Activated T-cell treated with anti-CD3 and anti-CD28 coated beads, Interleukin-2, amount 50 U/mL, for 1 hour (primary cell): Measurements from ENCODE around the gene ANKDD1B.

ENCODE experiments used
- DNase-seq: peaks from one replicate; pipeline ENCODE4 v3.0.0-alpha.2; 2020

The ANKDD1B gene

DNA sequence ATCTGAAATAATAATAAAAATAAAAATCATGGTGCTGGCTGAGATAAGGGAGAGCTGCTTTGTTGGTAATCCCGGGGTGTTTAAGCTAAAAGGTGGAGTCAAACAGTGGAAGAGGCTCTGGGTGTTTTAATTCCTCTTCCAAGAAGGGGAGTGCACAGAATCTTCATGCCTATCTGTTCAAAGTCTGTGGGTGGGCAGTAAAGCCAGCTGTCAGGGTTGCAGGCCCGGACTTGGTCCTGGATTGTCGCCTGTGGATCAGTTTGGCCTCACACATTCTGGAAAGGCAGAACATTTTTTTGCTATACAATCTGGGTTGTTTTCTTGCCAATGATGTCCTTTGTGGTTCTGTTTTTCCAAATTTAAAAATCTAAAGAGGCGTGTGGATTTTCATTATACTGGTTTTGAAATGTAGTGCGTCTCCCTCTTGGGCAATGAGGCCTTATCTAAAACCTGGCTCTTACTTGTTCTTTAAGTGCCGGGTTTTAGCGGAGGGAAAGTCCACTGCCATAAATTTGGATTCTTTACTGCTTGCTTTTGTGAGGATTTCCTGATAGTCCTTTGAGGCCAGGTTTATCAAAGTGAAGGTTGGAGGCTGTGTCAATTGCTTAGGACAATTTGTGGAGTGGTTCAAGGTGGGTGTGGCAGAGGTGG, 5.8 kb downstream of the ANKDD1B start:
- DNase-seq: no peak

- no peak for DNase-seq
Measured at GRCh38 chr5:75617736-75618352, 6.6 kb downstream of the ANKDD1B start.

- no peak for DNase-seq
Measured at GRCh38 chr5:75620184-75620959, 9.1 kb downstream of the ANKDD1B start.

DNA sequence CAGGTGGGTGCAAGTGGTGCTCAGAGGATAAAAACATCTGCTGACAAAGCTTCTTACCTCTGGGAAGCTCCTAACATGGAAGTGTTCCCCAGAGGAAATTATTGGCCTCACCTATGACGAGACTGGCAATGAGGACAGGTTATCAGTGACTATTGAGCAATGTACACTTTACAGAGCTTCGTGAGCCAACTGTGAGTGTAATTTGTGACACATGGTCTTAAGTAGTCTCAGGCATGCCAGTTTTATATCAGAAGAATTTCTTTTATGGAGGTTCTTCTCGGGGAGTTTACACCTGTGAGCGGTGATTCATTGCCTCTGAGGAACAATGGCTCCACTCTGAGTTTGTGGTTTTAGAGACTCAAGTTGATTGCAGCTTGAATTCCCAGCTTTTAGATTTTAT, 11.3 kb downstream of the ANKDD1B start:
- no peak for DNase-seq

DNA sequence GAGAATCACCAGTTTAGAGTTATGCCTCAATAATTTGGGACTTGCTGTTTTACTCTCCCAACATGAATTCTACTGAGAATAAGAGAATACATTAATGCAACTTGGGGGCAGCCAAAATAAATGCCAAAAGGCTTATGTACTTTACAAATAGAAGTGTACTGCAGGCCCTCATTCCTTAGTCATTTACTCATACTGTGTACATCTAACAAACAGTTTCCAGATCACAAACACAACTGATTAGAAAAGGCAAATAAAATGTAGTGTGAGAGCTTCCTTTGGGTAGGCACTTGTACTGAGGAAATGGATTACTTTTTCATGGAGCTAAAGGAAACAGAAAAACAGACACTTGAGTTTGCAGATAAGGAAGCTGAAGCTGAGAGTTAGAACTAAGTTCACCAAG, 12.6 kb downstream of the ANKDD1B start:
- no peak for DNase-seq

- DNase-seq: no peak
Measured at GRCh38 chr5:75626959-75627358, 15.7 kb downstream of the ANKDD1B start.

GRCh38 chr5:75627801-75628200, 16.5 kb downstream of the ANKDD1B start:
- DNase-seq: no peak

- DNase-seq: no peak
Measured at GRCh38 chr5:75630875-75631274, 19.6 kb downstream of the ANKDD1B start.

DNA sequence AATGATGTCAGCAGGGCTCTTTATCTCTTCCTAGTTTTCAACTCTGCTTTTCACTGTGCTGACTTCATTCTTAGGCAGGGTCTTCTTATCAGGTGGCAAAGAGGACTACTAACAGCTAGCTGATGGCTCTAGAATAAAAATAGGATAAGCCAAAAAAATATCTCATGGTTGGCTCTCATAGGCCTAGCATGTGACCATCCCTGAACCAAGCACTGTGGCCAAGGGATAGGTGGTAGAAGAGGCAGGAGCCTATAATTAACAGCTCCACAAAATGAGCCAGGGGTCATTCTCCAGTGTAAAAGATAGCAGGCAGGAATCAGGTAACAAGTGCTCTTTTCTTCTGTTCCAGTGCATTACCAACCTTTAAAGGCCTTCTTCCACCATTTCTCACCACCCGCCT, 21.1 kb downstream of the ANKDD1B start:
- no peak for DNase-seq

GRCh38 chr5:75637949-75638348, 26.7 kb downstream of the ANKDD1B start:
- DNase-seq: no peak

DNA sequence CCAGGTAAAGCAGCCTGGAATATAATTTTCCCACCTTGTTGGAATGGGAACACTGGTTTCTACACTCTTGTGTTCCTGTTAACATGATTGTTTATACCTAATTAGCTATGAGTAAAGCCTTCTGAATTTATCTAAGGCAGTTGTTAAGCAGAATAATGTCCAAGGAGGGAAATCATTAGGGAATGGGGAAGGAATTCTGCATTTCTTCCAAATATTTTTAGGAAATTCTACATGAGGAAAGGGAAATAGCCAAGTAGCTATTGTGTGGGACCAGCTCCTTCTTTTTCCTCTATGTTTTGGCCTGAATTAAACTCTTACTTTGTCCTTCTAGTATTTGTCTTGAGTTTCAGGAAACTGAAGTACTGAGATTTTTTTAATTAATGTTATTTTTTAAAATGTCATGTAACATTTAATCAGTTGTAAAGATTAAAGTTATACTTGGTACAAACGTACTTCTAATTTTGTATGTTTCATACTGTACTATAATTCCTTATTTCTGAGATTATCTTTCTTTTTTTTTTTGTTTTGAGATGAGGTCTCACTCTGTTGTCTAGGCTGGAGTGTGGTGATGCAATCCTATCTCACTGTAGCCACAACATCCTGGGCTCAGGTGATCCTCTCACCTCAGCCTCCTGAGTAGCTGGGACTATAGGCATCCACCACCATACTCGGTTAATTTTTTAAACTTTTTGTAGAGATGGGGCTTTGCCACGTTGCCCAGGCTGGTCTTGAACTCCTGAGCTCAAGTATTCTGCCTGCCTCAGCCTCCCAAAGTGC, 28.5 kb downstream of the ANKDD1B start:
- no peak for DNase-seq

- DNase-seq: no peak
Measured at GRCh38 chr5:75640395-75640794, 29.1 kb downstream of the ANKDD1B start.

DNA sequence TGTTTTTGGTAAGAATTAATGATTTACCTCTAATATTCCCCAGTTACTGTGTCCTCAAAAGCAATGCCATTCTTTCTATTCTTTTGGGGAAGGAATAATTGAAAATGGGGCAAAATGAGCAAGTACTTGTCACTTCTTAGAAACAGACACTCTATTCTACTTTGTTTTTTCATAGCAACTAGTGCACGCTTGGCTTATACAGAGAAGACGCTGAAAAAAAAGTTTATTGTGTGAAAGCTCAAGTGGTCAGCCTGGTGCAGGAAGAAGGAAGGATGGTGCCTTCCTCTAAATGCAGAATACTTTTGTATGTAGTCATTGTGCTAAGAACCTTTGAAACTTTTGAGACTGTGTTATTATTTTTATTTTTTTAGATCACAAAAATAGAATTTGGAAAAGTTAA, 29.6 kb downstream of the ANKDD1B start:
- no peak for DNase-seq

DNA sequence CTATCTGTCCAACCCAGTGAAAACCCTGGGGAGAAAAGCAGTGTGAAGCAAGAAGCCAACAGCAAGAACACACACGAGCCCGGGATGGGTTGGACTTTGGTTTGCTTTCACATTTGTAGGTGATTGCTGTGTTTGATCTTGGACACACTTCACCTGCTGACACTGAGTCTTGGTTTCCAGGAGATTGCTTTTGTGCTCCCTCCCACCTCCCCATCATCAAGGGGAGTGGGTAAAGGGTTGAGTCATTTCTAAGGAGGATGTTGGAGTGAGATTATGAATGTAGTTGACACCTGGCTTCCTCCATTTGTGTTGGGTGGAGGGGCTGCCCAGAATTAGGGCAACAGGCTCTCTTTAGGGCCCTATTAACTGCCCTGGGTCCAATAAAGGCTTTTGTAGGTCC, 37.5 kb downstream of the ANKDD1B start:
- no peak for DNase-seq

DNA sequence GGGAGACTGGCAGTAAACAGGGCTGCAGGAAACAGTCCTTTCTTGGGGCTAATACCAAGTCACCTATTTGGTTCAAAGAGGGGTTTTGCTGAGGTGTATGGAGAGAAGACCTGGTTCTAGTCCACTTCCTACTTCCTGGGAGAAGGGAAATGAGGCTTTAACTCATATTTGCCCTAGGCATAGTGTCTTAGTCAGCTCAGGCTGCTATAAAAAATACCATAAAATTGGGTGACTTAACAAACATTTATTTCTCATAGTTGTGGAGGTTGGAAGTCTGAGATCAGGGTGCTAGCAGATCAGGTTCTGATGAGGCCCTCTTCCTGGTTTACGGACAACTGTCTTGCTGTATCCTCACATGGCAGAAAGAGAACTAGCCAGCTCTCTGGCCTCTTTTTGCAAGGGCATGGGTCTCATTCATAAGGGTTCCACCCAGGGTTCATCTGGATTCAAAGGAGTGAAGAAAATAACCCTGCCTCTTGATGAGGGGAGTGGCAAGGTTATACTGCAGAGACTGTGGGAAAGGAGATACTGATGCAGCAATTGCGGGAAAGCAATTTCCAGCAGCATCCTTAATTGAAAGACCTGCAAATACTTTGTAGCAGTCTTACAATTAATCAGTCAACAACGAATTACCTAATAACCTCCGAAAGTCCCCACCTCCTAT, 40.5 kb downstream of the ANKDD1B start:
- DNase-seq: no peak

- no peak for DNase-seq
Measured at GRCh38 chr5:75653521-75653920, 42.3 kb downstream of the ANKDD1B start.

DNA sequence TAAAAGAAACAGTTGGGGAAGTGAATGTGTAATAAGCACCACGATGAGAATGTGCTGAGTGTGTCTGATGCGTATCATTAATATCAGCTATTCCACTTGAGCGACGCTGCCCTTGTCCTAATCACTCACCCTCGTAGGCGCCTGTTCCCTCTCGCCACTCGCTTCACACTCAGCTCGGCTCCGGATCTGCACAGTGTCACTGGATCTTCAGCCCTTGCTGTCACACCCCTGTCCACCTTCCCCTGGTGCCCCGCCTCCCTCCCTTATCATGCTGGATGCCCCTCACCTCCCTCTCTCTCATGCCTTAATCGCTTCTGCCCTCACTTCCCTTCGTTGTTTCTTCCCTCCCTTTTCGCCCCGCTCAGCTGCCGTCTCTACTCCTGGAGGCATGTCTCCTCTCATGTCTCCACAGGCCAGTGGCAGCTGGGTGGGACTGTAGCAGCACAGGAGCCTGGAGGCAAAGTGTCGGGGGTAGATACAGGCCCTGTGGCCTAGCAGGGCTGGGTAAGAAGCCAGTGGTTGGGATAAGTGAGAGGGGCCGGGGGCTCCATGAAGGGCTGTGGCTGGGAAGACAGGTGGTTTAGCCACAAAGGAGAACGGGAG, 43.5 kb downstream of the ANKDD1B start:
- no peak for DNase-seq

- no peak for DNase-seq
Measured at GRCh38 chr5:75656311-75657003, 45.2 kb downstream of the ANKDD1B start.

- no peak for DNase-seq
Measured at GRCh38 chr5:75659791-75660450, 48.7 kb downstream of the ANKDD1B start.

GRCh38 chr5:75660678-75661465, 49.6 kb downstream of the ANKDD1B start:
- no peak for DNase-seq
